Measurements from ENCODE around the gene NRG2. TPM values are rescaled to one million over a fixed set of nuclear protein-coding genes. Genes with fewer than 3 reads are reported as not detected.

NRG2 gene
- total RNA-seq, 4 donors from 2014 or later = 4.5 to 7.0 (median 5.4) TPM

GRCh38 chr5:139872851-139873794, 170.0 kb downstream of the NRG2 start:
- no peak overlapping the region for H3K27ac ChIP-seq
- H3K9me3 ChIP-seq = no peaks in the 10 kb centered on the region
- WGBS = 25% methylated on average over 4 of the region's 16 CpGs

GRCh38 chr5:139872052-139872766, 170.9 kb downstream of the NRG2 start:
- TF ChIP-seq CTCF (IDR thresholded peaks at IDR 0.05) (no peak), EP300 (IDR thresholded peaks at IDR 0.05) (no peak), POLR2AphosphoS5 (IDR thresholded peaks at IDR 0.05) (no peak), POLR2A (IDR thresholded peaks at IDR 0.05) (no peak)
- no peak overlapping the region for H3K27ac ChIP-seq
- H3K4me1 ChIP-seq = no peaks in the 10 kb centered on the region
- no peaks in the 10 kb centered on the region for H3K36me3 ChIP-seq
- H3K27me3 ChIP-seq = no peaks in the 10 kb centered on the region
- no peak overlapping the region for H3K4me3 ChIP-seq
- H3K9me3 ChIP-seq = no peaks in the 10 kb centered on the region
- WGBS = 84% methylated on average over 9 of the region's 9 CpGs
- no peak for DNase-seq (ENCODE audit: low spot score in 2 of 2)

More at GRCh38 chr5:139872851-139873794, 170.0 kb downstream of the NRG2 start:
- no peak for TF ChIP-seq POLR2A (IDR thresholded peaks at IDR 0.05)
- no peak for TF ChIP-seq CTCF (IDR thresholded peaks at IDR 0.05)
- no peak for TF ChIP-seq EP300 (IDR thresholded peaks at IDR 0.05)
- no peak for TF ChIP-seq POLR2AphosphoS5 (IDR thresholded peaks at IDR 0.05)
- no peak for DNase-seq (ENCODE audit: low spot score in 2 of 2)
- Histone ChIP-seq H3K4me3 (no peak overlapping the region), H3K4me1 (no peaks in the 10 kb centered on the region), H3K27me3 (no peaks in the 10 kb centered on the region), H3K36me3 (no peaks in the 10 kb centered on the region)

- no peak for TF ChIP-seq EP300 (IDR thresholded peaks at IDR 0.05)
- H3K36me3 ChIP-seq = no peaks in the 10 kb centered on the region
- 75% methylated on average over 8 of the region's 9 CpGs for WGBS
- no peak for DNase-seq (ENCODE audit: low spot score in 2 of 2)
- H3K27ac ChIP-seq = no peak overlapping the region
- no peak overlapping the region for H3K4me3 ChIP-seq
- no peaks in the 10 kb centered on the region for H3K27me3 ChIP-seq
- H3K4me1 ChIP-seq = no peaks in the 10 kb centered on the region
- no peaks in the 10 kb centered on the region for H3K9me3 ChIP-seq
Observed at GRCh38 chr5:139871614-139872013, 171.5 kb downstream of the NRG2 start.

GRCh38 chr5:139870677-139871076, 172.4 kb downstream of the NRG2 start:
- no peaks in the 10 kb centered on the region for H3K9me3 ChIP-seq
- no peak for DNase-seq (ENCODE audit: low spot score in 2 of 2)
- H3K27me3 ChIP-seq = no peaks in the 10 kb centered on the region
- TF ChIP-seq POLR2A (IDR thresholded peaks at IDR 0.05) (no peak), CTCF (IDR thresholded peaks at IDR 0.05) (no peak), EP300 (IDR thresholded peaks at IDR 0.05) (no peak), POLR2AphosphoS5 (IDR thresholded peaks at IDR 0.05) (no peak)
- H3K4me1 ChIP-seq = no peaks in the 10 kb centered on the region
- no peaks in the 10 kb centered on the region for H3K36me3 ChIP-seq
- H3K27ac ChIP-seq = no peak overlapping the region
- 80% methylated on average over 1 of the region's 1 CpG for WGBS
- H3K4me3 ChIP-seq = no peak overlapping the region

GRCh38 chr5:139869042-139869790, 173.9 kb downstream of the NRG2 start:
- Histone ChIP-seq H3K4me1 (no peaks in the 10 kb centered on the region), H3K27me3 (no peaks in the 10 kb centered on the region), H3K27ac (no peak overlapping the region), H3K9me3 (no peaks in the 10 kb centered on the region), H3K36me3 (no peaks in the 10 kb centered on the region), H3K4me3 (no peak overlapping the region)
- no peak for DNase-seq (ENCODE audit: low spot score in 2 of 2)
- TF ChIP-seq CTCF (IDR thresholded peaks at IDR 0.05) = no peak
- TF ChIP-seq EP300 (IDR thresholded peaks at IDR 0.05) = no peak
- 64% methylated on average over 9 of the region's 9 CpGs for WGBS
